Activated CD4-positive, CD25-positive, alpha-beta regulatory T cell treated with anti-CD3 and anti-CD28 coated beads, Interleukin-2, amount 50 U/mL, for 16 hours (primary cell): ENCODE measurements around the gene PCNA.
A peak's percentile ranks its signal among the peaks of the same experiment; 100 is the strongest.
"Not testable (repeated sequence)": the region's sequence is repeated elsewhere in the genome, so short reads cannot be mapped to it uniquely, and the experiment has no call there.

Source experiments
- DNase-seq: peaks from one replicate; pipeline ENCODE4 v3.0.0-alpha.2; 2020; ENCODE audit warnings: low read depth, low spot score

The PCNA gene

DNA sequence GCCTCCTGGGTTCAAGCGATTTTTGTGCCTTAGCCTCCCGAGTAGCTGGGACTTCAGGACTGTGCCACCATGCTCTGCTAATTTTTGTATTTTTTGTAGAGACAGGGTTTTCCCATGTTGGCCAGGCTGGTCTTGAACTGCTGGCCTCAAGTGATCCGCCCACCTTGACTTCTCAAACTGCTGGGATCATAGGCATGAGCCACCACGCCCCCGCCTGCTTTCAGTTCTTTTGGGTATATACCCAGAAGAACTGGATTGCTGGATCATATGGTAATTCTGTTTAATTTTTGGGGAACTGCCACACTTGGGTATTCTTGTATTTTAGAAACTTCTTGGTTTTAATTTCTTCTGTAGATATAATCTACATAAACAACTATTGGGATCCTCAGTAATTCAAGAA is 24.1 kb upstream of the PCNA start:
- no peak for DNase-seq

GRCh38 chr20:5141615-5142014 is 21.9 kb upstream of the PCNA start:
- no peak for DNase-seq

GRCh38 chr20:5140195-5140594 is 20.4 kb upstream of the PCNA start:
- no peak for DNase-seq

- no peak for DNase-seq
Measured at GRCh38 chr20:5136096-5136495, 16.3 kb upstream of the PCNA start.

DNA sequence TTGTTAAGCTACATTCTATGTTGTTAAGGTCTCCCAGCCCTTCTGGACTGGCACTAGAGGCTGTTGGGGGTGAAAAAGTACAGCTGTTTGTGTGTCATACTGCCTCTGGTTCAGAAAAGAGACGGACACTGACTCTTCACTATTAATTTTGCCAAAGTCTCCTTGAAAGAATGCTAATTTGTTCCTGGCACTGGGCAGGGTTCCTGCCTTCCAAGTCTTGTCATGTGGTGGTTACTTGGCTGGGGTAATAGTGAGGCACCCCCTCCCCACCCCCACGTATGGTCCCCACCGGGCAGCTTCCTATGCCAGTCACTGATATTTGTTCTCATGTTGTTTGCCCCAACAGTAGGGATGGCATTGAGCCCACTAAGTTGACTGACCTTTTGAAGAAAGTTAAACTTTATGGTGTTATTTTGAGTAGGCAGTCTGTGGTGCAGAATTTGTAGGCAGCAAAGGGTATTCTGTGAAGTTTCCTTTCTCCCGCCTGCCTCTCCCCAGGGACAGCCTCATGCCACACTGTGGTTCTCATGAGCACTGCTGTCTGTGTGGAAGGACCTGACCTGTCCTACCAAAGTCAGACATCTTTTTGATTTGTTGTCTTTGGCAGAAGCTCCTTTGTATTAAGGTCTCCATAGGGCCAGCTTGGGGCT is 15.7 kb upstream of the PCNA start:
- no peak for DNase-seq

DNA sequence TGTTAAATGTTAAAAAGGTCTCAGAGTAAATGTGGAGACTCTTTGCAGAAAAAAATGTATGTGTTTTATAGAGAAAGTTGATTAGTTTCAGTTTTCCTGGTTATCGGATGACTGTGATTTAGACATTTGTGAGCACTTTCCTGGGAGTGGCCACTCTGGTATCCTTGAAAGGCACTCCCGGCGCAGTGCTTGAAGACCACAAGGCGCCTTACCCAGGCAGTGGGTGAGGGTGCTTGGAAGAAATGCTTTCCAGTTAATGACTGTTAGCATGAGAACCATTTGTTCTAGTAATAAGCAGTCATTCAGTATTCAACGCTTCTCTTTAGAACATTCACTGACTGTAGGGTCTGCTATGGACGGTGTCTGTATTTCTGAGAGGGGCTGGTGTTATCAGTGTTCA is 14.2 kb upstream of the PCNA start:
- no peak for DNase-seq

GRCh38 chr20:5131502-5131901 is 11.7 kb upstream of the PCNA start:
- no peak for DNase-seq

DNA sequence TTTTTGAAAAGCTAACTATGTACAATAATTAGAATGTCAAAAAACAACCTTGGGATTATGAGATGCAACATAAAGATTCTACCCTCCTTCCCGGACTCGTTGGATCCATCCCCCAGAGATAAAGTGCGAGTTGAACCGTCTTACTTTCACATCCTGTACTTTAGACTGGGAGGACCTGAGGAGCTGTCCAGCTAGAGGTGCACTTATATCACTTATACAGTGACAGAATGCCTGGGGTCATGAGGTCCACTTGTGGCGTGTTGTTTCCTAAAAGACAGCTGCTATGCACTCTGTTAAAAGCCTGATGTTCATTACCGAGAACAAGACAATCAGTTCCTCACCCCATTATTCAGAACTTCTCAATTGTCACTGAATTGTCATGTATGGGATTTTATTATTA is 9.1 kb upstream of the PCNA start:
- no peak for DNase-seq

DNA sequence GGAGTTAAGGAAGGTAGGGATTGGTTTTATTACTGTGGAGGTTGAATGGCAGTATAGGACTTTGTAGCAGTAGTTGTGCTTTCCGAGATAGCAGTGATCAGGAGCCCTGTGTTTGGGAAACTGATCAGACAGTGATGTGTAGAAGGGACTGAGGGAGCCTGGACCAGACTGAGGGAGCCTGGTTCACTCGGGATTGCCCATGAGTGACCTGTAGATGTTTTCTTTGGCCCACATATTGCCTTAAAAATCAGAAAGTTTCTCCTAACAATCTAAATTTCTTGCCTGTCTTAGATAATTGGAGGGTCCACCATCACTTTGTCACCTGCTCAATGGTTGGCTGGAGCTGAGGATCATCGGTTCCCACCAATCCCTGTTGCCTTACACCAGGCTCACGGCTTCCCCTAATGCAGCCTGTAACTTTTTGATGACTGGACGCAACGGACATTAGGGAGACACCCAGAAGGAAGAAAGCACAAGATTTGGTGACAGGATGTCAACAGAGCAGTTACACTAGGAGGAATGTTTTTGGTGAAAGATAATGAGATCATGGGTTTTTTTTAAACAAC is 8.2 kb upstream of the PCNA start:
- DNase-seq, result no peak

GRCh38 chr20:5127204-5127858 is 7.6 kb upstream of the PCNA start:
- DNase-seq, result peak; percentile 53

DNA sequence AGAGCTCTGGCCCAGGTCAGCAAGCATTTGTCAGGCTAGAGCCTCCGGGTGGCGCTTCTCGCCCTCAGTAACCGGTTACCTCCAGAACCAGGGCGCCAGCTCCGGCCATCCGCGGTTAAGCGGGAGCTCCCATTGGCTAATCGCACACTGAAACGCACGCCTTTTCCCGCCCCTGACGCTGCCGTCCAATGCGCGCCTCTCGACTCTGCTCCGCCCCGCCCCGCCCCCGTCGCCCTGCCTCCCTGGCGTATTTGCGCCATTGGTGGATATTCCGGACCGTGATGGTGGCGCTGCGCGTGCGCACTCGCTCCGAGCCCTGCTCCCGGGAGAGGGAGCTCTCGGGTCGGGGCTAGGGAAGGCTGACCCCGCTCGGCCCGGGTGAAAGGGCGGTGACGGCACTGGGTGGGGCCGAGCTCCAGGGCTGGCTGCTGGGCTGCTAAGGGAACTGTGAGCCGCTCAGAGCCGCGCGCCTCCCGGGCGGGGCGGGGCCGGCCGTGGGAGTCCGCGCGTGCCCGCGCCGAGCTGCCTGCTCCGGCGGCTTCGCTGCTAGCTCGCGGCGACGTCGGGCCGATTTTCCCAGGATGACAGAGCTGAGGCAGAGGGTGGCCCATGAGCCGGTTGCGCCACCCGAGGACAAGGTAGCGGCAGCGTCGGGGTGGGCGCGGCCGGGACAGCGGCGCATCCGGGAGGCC is 6.9 kb upstream of the PCNA start, which contains the start of gene CDS2:
Gene CDS2, plus strand, starts transcription at position 497 of the 692 bp plus-strand sequence. Its CDS starts 85 bp downstream, at position 582.
- peak; percentile 100 for DNase-seq

GRCh38 chr20:5122873-5123260 is 3.1 kb upstream of the PCNA start:
- no peak for DNase-seq

GRCh38 chr20:5120185-5120476 is 373 bp upstream of the PCNA start:
- no peak for DNase-seq

GRCh38 chr20:5119143-5119434 is 669 bp downstream of the PCNA start:
- DNase-seq, result no peak

GRCh38 chr20:5118220-5119142 is 1.3 kb downstream of the PCNA start:
- DNase-seq, result no peak

DNA sequence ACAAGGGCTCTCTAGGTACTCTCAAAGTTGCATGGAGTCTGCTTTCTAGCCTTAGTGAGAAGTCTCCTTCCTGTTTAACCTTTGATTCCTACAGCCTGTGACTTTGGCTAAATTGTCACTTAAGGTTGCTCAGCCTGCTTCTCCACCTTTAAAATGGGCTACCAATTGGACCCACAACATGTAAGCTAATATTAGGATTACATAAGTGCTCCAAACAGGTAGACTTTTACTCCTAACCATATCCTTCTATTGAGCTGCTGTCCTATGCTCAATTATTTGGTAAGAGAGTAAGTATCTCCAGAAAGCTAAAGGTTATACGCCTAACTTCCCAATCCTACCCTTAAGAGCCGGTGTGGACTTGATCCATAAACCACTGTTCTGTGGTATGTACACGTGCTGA is 2.9 kb downstream of the PCNA start:
- DNase-seq, result no peak

DNA sequence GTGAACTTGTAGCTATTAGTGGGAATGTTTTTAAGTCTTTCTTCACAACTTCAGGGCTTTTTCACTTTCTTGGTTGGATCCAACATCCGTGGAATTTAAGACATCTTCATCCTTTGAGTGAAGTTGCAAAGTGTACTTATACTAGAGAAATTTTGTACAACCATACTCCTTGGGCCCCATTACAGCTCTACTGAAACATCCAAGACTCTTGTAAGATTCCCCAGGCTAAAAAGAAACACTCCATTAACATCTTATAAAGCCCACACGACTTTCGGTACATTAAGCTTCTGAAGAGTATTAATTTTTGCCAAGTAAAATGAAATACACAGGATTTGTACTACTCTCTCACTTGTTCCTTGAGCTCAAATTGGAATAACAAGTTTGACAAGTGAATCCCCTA is 5.4 kb downstream of the PCNA start:
- no peak for DNase-seq

GRCh38 chr20:5113615-5113986 is 6.2 kb downstream of the PCNA start:
- no peak for DNase-seq

GRCh38 chr20:5109276-5109675 is 10.5 kb downstream of the PCNA start:
- no peak for DNase-seq

GRCh38 chr20:5104479-5104878 is 15.3 kb downstream of the PCNA start:
- no peak for DNase-seq

DNA sequence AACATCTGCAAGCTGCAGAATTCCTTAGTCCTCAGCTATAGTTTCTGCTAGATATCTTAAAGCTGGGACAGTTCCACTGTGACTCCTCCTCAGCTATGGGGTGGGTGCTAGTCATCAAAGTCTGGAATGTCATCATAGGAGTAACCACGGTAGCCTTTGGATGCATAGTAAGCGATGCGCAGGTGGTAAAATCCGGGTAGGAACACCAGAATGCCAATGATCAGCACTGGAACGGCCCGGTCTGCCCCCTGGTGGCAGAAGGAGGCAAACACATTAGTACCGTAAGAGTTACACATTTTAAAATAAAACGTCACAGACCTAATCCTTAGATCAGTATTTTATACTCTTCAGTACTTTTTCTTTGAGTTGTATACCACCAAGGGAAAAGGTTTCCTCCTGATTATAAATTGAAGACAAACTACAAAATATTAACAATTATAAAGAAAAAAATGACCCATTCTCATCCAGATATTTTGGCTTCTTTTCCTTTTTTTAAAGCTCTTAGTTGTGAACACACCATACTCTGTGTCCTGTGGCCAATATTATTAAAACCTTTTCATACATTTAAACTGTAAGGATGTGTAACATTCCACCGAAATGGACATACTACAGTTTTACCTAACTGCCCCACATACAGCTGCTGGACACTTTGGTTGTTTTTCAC is 18.9 kb downstream of the PCNA start:
- DNase-seq, result peak; percentile 62

DNA sequence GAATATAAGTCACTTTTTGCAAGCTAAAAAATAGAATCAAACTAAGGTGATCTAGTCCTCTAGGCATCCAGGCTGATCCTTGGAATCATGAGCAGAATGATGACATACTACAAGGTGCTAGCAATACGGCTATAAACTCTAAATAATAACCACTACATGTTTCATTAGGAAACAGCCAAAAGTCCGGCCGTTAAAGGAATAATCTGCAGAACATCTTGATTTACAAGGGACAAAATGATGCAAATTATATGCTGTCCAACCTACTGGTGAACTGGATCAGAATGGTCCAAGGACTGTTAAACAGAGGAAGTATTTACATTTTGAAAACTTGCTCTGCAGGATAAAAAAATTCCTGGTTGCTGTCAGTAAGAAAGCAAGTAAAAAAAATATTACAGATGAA is 19.8 kb downstream of the PCNA start:
- DNase-seq, result not testable (repeated sequence)
